ENCODE results near the gene EFCAB13.

EFCAB13 gene

DNA sequence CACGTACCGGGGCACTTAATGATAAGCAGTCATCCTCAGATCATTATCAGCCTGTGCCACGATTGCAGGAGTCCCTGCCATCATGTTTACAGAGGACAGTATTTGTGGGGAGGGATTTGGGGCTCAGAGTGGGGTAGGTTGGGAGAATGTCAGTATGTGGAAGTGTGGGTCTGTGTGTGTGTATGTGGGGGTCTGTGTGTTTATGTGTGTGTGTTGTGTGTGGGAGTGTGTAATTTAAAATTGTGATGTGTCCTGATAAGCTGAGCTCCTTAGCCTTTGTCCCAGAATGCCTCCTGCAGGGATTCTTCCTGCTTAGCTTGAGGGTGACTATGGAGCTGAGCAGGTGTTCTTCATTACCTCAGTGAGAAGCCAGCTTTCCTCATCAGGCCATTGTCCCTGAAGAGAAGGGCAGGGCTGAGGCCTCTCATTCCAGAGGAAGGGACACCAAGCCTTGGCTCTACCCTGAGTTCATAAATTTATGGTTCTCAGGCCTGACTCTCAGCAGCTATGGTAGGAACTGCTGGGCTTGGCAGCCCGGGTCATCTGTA, 13.5 kb upstream of the EFCAB13 start:
- peaks cover 23 to 32% (median 23%) of the 10 kb centered on the region in 3 donors for H3K36me3 ChIP-seq
- TF ChIP-seq, protein P1, sequence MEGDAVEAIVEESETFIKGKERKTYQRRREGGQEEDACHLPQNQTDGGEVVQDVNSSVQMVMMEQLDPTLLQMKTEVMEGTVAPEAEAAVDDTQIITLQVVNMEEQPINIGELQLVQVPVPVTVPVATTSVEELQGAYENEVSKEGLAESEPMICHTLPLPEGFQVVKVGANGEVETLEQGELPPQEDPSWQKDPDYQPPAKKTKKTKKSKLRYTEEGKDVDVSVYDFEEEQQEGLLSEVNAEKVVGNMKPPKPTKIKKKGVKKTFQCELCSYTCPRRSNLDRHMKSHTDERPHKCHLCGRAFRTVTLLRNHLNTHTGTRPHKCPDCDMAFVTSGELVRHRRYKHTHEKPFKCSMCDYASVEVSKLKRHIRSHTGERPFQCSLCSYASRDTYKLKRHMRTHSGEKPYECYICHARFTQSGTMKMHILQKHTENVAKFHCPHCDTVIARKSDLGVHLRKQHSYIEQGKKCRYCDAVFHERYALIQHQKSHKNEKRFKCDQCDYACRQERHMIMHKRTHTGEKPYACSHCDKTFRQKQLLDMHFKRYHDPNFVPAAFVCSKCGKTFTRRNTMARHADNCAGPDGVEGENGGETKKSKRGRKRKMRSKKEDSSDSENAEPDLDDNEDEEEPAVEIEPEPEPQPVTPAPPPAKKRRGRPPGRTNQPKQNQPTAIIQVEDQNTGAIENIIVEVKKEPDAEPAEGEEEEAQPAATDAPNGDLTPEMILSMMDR (IDR thresholded peaks at IDR 0.05): no peak
- H3K4me1 ChIP-seq: peaks cover 0 to 36% (median 17%) of the 10 kb centered on the region in 4 donors
- H3K27me3 ChIP-seq: no peaks in the 10 kb centered on the region
- no peaks in the 10 kb centered on the region for H3K9me3 ChIP-seq
- no peak overlapping the region for H3K4me3 ChIP-seq
- DNase-seq: no peak
- H3K27ac ChIP-seq: peak overlapping the region; percentile 23 to 81
- intact Hi-C loops (cut with DNase I; ENCODE audit: low total_unique reads): loop anchor here (5.0 kb wide), 1 partner anchor 38 kb away; no protein-coding TSS in a partner anchor

GRCh38 chr17:47311420-47311819, 12.3 kb upstream of the EFCAB13 start:
- H3K27ac ChIP-seq: peak overlapping the region; percentile 1 to 81
- no peak for DNase-seq
- TF ChIP-seq, protein P1 (IDR thresholded peaks at IDR 0.05): no peak
- no peak overlapping the region for H3K4me3 ChIP-seq
- intact Hi-C loops (cut with DNase I; ENCODE audit: low total_unique reads): loop anchor here (5.0 kb wide), 1 partner anchor 39 kb away; no protein-coding TSS in a partner anchor
- H3K4me1 ChIP-seq: peaks cover 0 to 36% (median 11%) of the 10 kb centered on the region in 4 donors
- no peaks in the 10 kb centered on the region for H3K27me3 ChIP-seq
- H3K9me3 ChIP-seq: no peaks in the 10 kb centered on the region
- peaks cover 23 to 32% (median 23%) of the 10 kb centered on the region in 3 donors for H3K36me3 ChIP-seq

DNA sequence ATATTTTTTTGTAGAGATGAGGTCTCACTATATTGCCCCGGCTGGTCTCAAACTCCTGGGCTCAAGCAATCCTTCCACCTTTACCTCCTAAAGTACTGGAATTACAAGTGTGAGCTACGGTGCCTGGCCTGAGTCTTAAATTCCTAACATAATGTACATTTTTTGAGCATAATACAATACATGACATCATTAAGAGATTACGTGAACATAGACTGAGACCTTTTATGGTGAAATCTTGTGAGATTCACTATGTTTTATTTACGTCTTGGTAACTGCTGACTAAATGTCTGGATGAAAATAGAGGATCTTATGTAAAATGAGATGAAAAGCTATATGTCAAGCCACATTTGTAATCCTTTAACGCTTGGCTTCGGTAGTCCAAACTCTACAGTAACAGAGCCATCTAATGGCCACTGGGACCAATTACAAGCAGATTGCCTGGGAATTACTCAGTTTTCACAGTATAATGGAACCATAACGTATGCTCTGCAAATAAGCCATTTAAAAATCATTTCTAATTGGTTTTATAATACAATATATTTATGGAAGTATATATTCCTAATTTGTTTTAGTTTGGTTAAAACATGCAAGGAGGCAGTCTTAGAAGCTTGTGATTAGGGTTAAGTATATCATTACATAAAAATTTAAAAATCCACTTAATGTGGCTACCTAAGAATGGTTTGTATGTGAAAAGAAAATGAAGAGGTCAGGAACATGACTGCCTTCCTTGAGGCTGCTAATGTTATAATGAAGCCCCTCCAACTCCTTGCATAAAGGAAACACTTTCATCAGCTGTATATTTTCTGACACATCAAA, 8.1 kb upstream of the EFCAB13 start:
- no peaks in the 10 kb centered on the region for H3K9me3 ChIP-seq
- TF ChIP-seq, protein P1 (IDR thresholded peaks at IDR 0.05): peak; percentile 75 to 89
- peaks cover 0 to 49% (median 16%) of the 10 kb centered on the region in 4 donors for H3K4me1 ChIP-seq
- peaks cover 5 to 12% (median 8%) of the 10 kb centered on the region in 3 donors for H3K36me3 ChIP-seq
- H3K27me3 ChIP-seq: no peaks in the 10 kb centered on the region
- DNase-seq: no peak
- intact Hi-C loops (cut with DNase I; ENCODE audit: low total_unique reads): loop anchor here (2.0 kb wide), 1 partner anchor 87 kb away; no protein-coding TSS in a partner anchor
- H3K27ac ChIP-seq: peak overlapping the region; percentile 62 to 81
- H3K4me3 ChIP-seq: no peak overlapping the region

GRCh38 chr17:47316311-47316710, 7.4 kb upstream of the EFCAB13 start:
- Histone ChIP-seq H3K36me3 (peaks cover 0 to 6% (median 1%) of the 10 kb centered on the region in 3 donors), H3K9me3 (no peaks in the 10 kb centered on the region), H3K27ac (peak overlapping the region; percentile 62 to 81), H3K4me3 (no peak overlapping the region), H3K27me3 (no peaks in the 10 kb centered on the region), H3K4me1 (peaks cover 0 to 49% (median 16%) of the 10 kb centered on the region in 4 donors)
- intact Hi-C loops (cut with DNase I; ENCODE audit: low total_unique reads): loop anchor here (2.0 kb wide), 1 partner anchor 88 kb away; no protein-coding TSS in a partner anchor
- TF ChIP-seq, protein P1 (IDR thresholded peaks at IDR 0.05): no peak
- DNase-seq: no peak

DNA sequence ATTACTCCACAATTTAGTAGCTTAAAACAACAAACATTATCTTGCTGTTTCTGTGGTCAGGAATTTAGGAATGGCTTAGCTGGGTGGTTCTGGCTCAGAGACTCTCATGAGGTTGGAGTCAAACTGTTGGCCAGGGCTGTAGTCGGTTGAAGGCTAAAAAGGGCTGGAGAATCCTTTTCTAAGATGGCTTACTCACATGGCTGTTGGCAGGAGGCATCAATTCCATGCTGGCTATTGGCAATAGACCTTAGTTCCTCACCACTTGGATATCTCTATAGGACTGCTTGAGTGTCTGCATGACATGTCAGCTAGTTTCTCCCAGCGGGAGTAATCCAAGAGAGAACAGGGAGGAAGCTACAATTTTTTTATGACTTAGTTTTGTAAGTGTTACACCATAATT, 6.6 kb upstream of the EFCAB13 start:
- Histone ChIP-seq H3K4me3 (no peak overlapping the region), H3K36me3 (no peaks in the 10 kb centered on the region), H3K4me1 (peaks cover 0 to 49% (median 16%) of the 10 kb centered on the region in 4 donors), H3K27me3 (no peaks in the 10 kb centered on the region), H3K9me3 (no peaks in the 10 kb centered on the region), H3K27ac (peak overlapping the region; percentile 36 to 81)
- intact Hi-C loops (cut with DNase I; ENCODE audit: low total_unique reads): loop anchor here (2.0 kb wide), 1 partner anchor 88 kb away; no protein-coding TSS in a partner anchor
- peak; percentile 74 to 79 for DNase-seq
- TF ChIP-seq, protein P1 (IDR thresholded peaks at IDR 0.05): no peak

Data from tibial artery (tissue), 4 donors.